ENCODE measurements around the gene SIPA1L3. TPM values are rescaled to one million over a fixed set of nuclear protein-coding genes. Genes with fewer than 3 reads are reported as not detected.
A peak's percentile ranks its signal among the peaks of the same experiment; 100 is the strongest.
"Not testable (repeated sequence)": the region's sequence is repeated elsewhere in the genome, so short reads cannot be mapped to it uniquely, and the experiment has no call there.

Gene SIPA1L3
- total RNA-seq, 1 donor from 2014 or later: 15.0 TPM

GRCh38 chr19:37920591-37921450 is 13.8 kb downstream of the SIPA1L3 start:
- ATAC-seq: no peak

DNA sequence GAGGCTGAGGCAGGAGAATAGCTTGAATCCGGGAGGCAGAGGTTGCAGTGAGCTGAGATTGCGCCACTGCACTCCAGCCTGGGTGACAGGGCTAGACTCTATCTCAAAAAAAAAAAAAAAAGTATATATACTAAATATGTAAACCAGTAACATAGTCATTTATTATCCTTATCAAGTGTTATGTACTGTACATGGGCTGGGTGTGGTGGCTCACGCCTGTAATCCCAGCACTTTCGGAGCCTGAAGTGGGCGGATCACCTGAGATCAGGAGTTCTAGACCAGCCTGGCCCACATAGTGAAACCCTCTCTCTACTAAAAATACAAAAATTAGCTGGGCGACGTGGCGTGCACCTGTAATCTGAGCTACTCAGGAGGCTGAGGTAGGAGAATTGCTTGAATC is 17.6 kb downstream of the SIPA1L3 start:
- not testable (repeated sequence) for ATAC-seq

GRCh38 chr19:37925212-37925611 is 18.2 kb downstream of the SIPA1L3 start:
- ATAC-seq: no peak

GRCh38 chr19:37926255-37926654 is 19.2 kb downstream of the SIPA1L3 start:
- no peak for ATAC-seq

GRCh38 chr19:37926711-37927110 is 19.7 kb downstream of the SIPA1L3 start:
- no peak for ATAC-seq

GRCh38 chr19:37928527-37929286 is 21.7 kb downstream of the SIPA1L3 start:
- no peak for ATAC-seq

DNA sequence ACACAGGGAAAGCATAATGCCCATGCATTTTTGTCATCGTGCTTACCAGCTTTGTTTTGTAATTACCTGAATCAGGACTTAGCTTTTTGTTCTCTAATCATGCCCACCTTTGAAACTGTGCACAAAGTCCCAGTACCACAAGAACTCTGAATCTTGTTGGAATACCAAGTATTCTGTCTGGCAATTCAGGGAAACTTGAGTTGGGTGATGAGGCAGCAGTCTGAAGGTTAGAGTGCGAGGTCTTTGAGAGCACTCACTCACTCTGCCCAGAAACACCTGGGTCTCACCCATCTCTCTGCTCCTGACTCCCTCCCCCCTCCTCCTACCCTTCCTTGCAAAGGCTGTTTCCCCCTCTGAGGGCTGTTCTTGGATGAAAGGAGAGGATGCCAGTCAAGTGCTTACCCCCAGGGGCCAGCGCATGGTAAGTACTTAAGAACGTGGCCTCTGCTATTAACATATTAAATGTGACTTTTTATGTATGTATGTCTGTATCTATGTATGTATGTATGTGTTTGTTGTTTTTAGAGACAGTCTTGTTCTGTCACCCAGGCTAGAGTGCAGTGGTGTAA is 22.4 kb downstream of the SIPA1L3 start:
- no peak for ATAC-seq

DNA sequence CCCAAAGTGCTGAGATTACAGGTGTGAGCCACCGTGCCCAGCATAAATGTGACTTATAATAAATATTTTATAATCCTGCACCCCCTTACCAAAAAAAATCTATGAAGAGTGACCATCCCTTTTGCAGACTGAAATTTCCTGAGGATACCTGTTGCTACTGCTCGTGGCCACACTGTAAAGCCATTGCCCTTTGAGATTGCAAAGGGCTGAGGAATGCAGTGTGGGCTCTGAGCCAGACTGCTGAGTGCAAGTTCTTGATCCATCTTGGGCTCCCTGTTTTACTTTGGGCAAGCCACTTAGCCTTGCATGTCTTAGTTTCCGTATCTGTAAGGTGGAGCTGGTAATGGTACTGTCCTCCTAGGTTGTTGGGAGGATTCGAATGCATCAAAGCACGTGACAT is 23.4 kb downstream of the SIPA1L3 start:
- no peak for ATAC-seq

- peak; percentile 83 for ATAC-seq
Observed at GRCh38 chr19:37931881-37932655, 25.1 kb downstream of the SIPA1L3 start.

GRCh38 chr19:37932985-37933936 is 26.3 kb downstream of the SIPA1L3 start:
- ATAC-seq: peak; percentile 44

DNA sequence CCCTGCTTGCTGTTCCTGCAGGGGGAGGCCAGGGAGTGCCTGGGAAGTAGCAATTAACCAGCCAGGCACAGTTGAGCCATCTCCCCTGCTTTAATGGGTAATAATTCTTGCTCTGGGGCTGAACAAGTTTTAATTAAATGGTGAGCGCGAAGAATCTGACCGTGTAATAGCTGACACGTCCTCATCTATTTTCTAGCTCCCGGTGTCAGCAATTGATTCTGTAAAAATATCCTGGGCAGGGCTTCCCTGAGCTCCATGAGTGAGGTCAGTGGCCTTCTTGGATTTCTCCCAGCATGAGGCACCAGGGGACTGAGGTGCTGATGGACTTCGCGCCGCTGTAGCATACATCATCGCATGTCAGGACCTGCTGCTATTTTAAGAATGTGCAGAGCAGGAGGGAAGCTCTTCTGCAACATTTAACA is 26.9 kb downstream of the SIPA1L3 start:
- ATAC-seq: no peak

DNA sequence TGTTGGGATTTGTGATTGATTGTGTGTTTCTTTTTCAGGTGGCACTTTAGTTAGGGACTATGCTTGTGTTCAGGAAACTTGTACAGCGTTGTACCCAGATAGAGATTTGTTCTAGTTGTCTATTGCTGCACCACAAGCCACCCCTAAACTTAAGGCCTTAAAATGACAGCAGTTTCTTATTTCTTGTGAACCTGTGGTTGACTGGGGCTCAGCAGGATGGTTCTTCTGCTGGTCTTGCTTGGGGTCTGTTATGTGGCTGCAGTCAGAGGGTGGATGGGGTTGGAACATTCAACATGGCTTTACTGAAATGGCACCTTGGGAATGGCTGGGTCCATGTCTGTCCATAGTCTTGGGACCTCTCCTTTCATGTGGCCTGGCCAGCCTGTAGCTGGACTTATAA is 28.3 kb downstream of the SIPA1L3 start:
- ATAC-seq: no peak

DNA sequence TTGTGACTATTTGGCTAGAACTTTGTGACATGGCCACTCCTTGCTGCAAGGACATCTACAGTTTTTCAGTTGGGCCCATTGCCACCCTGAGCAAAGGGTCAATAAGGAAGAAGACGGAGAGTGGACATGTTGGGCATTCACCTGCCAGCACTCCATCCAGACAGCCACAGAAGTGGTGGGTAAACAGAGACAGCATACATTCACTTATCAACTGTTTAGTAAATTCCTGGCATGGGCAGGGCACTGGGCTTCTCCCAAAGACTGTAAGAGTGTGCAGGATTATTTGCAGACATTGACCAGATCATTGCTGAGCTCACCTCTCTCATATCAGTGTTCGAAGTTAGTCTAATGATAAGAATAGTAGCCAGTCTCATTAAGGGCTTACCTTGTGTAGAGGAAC is 29.2 kb downstream of the SIPA1L3 start:
- no peak for ATAC-seq

DNA sequence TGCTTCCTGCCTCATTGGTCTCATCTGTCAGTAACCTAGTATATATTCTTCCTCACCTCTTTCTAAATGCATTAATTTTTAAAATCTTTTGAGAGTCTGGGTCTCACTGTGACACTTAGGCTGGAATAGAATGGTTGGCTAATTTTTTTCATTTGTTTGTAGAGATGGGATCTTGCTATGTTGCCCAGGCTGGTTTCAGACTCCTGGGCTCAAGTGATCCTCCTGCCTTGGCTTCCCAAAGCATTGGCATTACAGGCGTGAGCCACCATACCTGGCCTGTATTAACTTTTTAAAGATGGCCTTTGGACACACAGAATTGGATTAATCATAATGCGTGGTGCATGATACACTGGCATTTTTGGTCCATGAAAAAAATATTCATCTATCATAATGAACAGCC is 29.9 kb downstream of the SIPA1L3 start:
- no peak for ATAC-seq

GRCh38 chr19:37938353-37938752 is 31.3 kb downstream of the SIPA1L3 start:
- ATAC-seq: no peak

- ATAC-seq: no peak
Observed at GRCh38 chr19:37941782-37942515, 34.9 kb downstream of the SIPA1L3 start.

DNA sequence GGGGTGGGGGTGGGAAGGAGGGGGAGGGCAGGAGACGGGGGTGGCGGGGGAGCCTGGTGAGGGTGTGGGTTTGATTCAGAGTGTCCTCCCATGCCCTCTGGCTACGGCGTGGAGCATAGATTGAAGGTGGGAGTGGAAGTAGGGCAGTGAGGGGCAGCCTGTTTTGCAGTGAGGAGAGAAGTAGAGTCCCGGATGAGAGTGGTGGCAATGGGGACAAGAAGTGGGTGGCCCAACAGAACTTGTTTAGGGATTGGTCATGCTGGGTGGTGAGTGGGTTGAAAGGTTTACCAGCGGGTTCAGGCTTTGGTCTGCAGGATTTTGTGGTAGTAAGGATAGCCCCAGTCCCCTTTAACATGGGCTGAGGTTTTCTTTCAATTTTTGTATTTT is 35.5 kb downstream of the SIPA1L3 start:
- no peak for ATAC-seq

DNA sequence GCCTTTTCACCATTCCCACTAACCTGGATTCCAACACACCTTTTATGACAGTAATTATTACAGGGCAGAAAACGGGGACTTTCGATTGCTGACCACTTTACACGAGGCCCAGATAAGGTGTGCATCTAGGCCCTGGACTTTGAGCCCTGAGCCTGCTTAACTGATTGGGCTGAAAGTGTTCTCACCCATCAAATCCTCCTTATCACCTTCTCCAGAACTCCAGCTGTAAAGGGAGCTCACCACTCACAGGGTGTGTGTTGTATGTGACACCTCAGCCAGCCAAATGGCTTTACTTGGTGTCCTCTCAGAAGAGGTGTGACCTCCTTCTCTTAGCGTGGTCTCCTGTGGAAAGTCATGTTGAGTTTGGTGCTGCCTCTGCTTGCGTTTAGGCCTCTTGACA is 36.5 kb downstream of the SIPA1L3 start:
- ATAC-seq: no peak

- no peak for ATAC-seq
Observed at GRCh38 chr19:37946132-37946531, 39.1 kb downstream of the SIPA1L3 start.

- no peak for ATAC-seq
Observed at GRCh38 chr19:37947778-37948177, 40.8 kb downstream of the SIPA1L3 start.

DNA sequence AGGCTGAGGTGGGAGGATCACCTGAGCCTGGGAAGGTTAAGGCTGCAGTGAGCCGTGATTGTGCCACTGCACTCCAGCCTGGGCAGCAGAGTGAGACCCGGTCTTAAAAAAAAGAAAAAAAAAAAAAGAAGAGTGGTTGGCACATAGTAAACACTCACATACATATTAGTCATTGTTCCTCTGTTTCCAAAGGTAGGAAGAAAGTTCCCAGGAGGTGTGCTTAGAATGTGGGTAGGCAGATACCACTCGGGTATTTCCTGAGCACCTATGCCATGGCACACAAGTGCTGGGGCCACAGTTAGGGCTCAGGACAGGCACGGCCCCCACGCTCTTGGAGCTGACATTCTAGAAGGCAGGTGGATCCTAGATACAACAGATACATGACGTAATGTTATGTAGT is 41.4 kb downstream of the SIPA1L3 start:
- peak; percentile 8 for ATAC-seq

Data from esophagus mucosa (tissue), 1 donor.